ENCODE results near the gene SPAG9. TPM values are rescaled to one million over a fixed set of nuclear protein-coding genes. Genes with fewer than 3 reads are reported as not detected.

Gene SPAG9
- total and polyA plus RNA-seq, 2 donors (not counting 1 experiment from before 2014, with no cell fraction given), result 8.6 to 64.1 TPM

DNA sequence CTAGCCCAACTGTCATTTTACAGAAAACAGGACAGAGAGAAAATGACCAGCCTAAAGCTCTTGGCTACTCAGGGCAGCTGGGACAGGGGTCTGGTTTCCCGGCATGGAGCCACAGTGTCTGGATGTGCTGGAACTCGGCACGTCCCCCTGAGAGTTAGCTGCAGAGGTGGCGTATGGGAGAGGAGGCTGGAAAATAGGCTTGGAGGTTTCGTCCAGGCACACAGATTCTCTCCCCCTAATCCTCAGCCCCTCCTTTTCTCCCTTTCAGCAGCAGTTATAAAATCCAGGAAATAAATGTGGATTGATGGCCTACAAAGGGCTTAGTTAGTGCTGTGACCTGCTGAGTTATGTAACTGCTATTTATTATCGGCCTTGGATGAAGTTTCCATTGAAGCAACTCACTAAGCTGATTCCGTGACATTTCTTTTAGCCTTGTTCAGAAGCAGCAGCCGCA lies 165.0 kb downstream of the SPAG9 start:
- POLR2A ChIA-PET, result interaction anchor here (1.5 kb wide), 1 partner anchor 104 kb away, joined by 3 read pairs; no protein-coding TSS in a partner anchor
- Histone ChIP-seq H2AFZ (ENCODE audit: insufficient read depth, low read depth, low read length, poor library complexity, severe bottlenecking) (no peak overlapping the region), H3K9ac (ENCODE audit: low read length) (no peak overlapping the region), H3K9me3 (ENCODE audit: control extremely low read depth in 1 of 3, control insufficient read depth in 2 of 3, insufficient read depth in 1 of 3, low read length in 2 of 3) (no peaks in the 10 kb centered on the region), H3K27me3 (replicated peaks in 1 of 4; ENCODE audit: control extremely low read depth in 1 of 4, control insufficient read depth in 3 of 4, insufficient read depth in 4 of 4, low read length in 3 of 4) (peaks cover 0 to 6% (median 0%) of the 10 kb centered on the region in 4 experiments), H4K20me1 (ENCODE audit: control insufficient read depth, insufficient read depth, low read length, poor library complexity, severe bottlenecking) (no peaks in the 10 kb centered on the region), H3K27ac (ENCODE audit: low read length in 2 of 2) (no peak overlapping the region), H3K4me2 (replicated peaks; ENCODE audit: low read depth, low read length, poor library complexity, severe bottlenecking) (no peak overlapping the region), H3K36me3 (replicated peaks in 1 of 2; ENCODE audit: control extremely low read depth in 1 of 2, control insufficient read depth in 1 of 2, extremely low read depth in 1 of 2, insufficient read depth in 2 of 2, low read length in 1 of 2) (no peaks in the 10 kb centered on the region), H3K4me3 (ENCODE audit: control extremely low read depth in 1 of 5, extremely low read depth in 1 of 5, insufficient read depth in 1 of 5, low read depth in 2 of 5, low read length in 4 of 5) (no peak overlapping the region), H3K79me2 (ENCODE audit: control insufficient read depth, insufficient read depth, low read length) (no peaks in the 10 kb centered on the region), H3K4me1 (ENCODE audit: control insufficient read depth in 2 of 2, insufficient read depth in 2 of 2, low read length in 2 of 2) (peaks cover 3 to 8% of the 10 kb centered on the region in 2 donors)
- Mint-ChIP-seq H3K9me3 (ENCODE audit: insufficient read depth) (no peaks in the 10 kb centered on the region), H3K27ac (no peak overlapping the region), H3K4me1 (peaks cover 5% of the 10 kb centered on the region), H3K27me3 (peaks cover 2% of the 10 kb centered on the region), H3K4me3 (no peak overlapping the region)
- CTCF ChIA-PET, result interaction anchor here (0.5 to 13.9 kb wide), 9 partner anchors 10 to 1037 kb away, joined by 3 to 400 read pairs (median 3); partner anchors contain the start of gene TOB1
- DNase-seq (no peak), ATAC-seq (ENCODE audit: low read depth) (no peak)
- WGBS (ENCODE audit: insufficient coverage), result 97% methylated on average over 4 of the region's 8 CpGs
- intact Hi-C loops (cut with micrococcal nuclease), result loop anchor here (1.0 kb wide), 3 partner anchors 103 to 408 kb away; partner anchors contain the start of gene SPATA20
- TF ChIP-seq, protein P1, sequence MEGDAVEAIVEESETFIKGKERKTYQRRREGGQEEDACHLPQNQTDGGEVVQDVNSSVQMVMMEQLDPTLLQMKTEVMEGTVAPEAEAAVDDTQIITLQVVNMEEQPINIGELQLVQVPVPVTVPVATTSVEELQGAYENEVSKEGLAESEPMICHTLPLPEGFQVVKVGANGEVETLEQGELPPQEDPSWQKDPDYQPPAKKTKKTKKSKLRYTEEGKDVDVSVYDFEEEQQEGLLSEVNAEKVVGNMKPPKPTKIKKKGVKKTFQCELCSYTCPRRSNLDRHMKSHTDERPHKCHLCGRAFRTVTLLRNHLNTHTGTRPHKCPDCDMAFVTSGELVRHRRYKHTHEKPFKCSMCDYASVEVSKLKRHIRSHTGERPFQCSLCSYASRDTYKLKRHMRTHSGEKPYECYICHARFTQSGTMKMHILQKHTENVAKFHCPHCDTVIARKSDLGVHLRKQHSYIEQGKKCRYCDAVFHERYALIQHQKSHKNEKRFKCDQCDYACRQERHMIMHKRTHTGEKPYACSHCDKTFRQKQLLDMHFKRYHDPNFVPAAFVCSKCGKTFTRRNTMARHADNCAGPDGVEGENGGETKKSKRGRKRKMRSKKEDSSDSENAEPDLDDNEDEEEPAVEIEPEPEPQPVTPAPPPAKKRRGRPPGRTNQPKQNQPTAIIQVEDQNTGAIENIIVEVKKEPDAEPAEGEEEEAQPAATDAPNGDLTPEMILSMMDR (IDR thresholded peaks at IDR 0.05), result no peak
- TF ChIP-seq EZH2 (IDR thresholded peaks at IDR 0.05; ENCODE audit: borderline replicate concordance, insufficient read depth, low read depth, low read length, poor library complexity, severe bottlenecking), result no peak

DNA sequence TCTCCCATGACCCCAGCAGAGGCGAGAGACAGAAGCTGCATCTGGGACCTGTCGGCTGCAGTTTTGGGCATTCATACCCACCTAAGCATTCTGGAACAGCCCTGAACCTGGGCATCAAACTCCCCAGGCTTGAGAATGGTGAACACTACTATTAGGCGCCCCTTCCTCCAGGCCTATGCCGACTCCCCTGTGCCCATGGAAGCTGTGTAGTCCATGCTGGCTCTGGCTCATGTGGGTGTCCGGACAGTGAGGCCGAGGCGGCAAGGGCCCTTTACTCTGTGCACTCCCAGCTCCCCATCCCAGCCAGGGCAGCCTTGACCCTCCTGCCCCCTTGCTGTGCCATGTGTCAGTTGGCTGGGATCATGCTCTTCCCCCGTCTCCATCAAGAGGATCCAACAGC lies 165.5 kb downstream of the SPAG9 start:
- Histone ChIP-seq H3K36me3 (replicated peaks in 1 of 2; ENCODE audit: control extremely low read depth in 1 of 2, control insufficient read depth in 1 of 2, extremely low read depth in 1 of 2, insufficient read depth in 2 of 2, low read length in 1 of 2) (no peaks in the 10 kb centered on the region), H3K9me3 (ENCODE audit: control extremely low read depth in 1 of 3, control insufficient read depth in 2 of 3, insufficient read depth in 1 of 3, low read length in 2 of 3) (no peaks in the 10 kb centered on the region), H4K20me1 (ENCODE audit: control insufficient read depth, insufficient read depth, low read length, poor library complexity, severe bottlenecking) (no peaks in the 10 kb centered on the region), H2AFZ (ENCODE audit: insufficient read depth, low read depth, low read length, poor library complexity, severe bottlenecking) (no peak overlapping the region), H3K4me3 (ENCODE audit: control extremely low read depth in 1 of 5, extremely low read depth in 1 of 5, insufficient read depth in 1 of 5, low read depth in 2 of 5, low read length in 4 of 5) (no peak overlapping the region), H3K27ac (ENCODE audit: low read length in 2 of 2) (no peak overlapping the region), H3K4me1 (ENCODE audit: control insufficient read depth in 2 of 2, insufficient read depth in 2 of 2, low read length in 2 of 2) (peaks cover 8 to 14% of the 10 kb centered on the region in 2 donors), H3K4me2 (replicated peaks; ENCODE audit: low read depth, low read length, poor library complexity, severe bottlenecking) (no peak overlapping the region), H3K9ac (ENCODE audit: low read length) (no peak overlapping the region), H3K79me2 (ENCODE audit: control insufficient read depth, insufficient read depth, low read length) (no peaks in the 10 kb centered on the region), H3K27me3 (replicated peaks in 1 of 4; ENCODE audit: control extremely low read depth in 1 of 4, control insufficient read depth in 3 of 4, insufficient read depth in 4 of 4, low read length in 3 of 4) (peaks cover 0 to 7% (median 0%) of the 10 kb centered on the region in 4 experiments)
- Mint-ChIP-seq H3K27me3 (peaks cover 6% of the 10 kb centered on the region), H3K27ac (no peak overlapping the region), H3K9me3 (ENCODE audit: insufficient read depth) (no peaks in the 10 kb centered on the region), H3K4me1 (peaks cover 11% of the 10 kb centered on the region), H3K4me3 (no peak overlapping the region)
- TF ChIP-seq, protein P1 (IDR thresholded peaks at IDR 0.05), result no peak
- no peak for TF ChIP-seq EZH2 (IDR thresholded peaks at IDR 0.05; ENCODE audit: borderline replicate concordance, insufficient read depth, low read depth, low read length, poor library complexity, severe bottlenecking)
- intact Hi-C loops (cut with micrococcal nuclease), result no loop called here
- no peak for DNase-seq
- ChIA-PET POLR2A (interaction anchor here (1.5 kb wide), 1 partner anchor 103 kb away, joined by 3 read pairs; no protein-coding TSS in a partner anchor), CTCF (interaction anchor here (0.5 to 13.9 kb wide), 5 partner anchors 10 to 1036 kb away, joined by 3 to 400 read pairs (median 3); no protein-coding TSS in a partner anchor)
- 100% methylated on average over 6 of the region's 8 CpGs for WGBS (ENCODE audit: insufficient coverage)
- no peak for ATAC-seq (ENCODE audit: low read depth)

All from B cell (primary cell).